Ovary (tissue), 9 donors: ENCODE results near the gene CCL14. TPM values are rescaled to one million over a fixed set of nuclear protein-coding genes. Genes with fewer than 3 reads are reported as not detected.

Source experiments
- DNase-seq, 5 donors: peaks; one replicate each; pipeline ENCODE4 v3.0.0-alpha.2; 2019 to 2020
- H3K27ac ChIP-seq, 2 donors: fragments of 200-600 bp; one replicate each; pipeline versions ENCODE4 v1.5.1 to v1.8.0; 2019 to 2022
- H3K27me3 ChIP-seq: fragments of 200-600 bp; one replicate; pipeline ENCODE4 v1.8.0; 2022
- H3K36me3 ChIP-seq: fragments of 200-600 bp; sonication (generic); one replicate; pipeline ENCODE4 v1.5.1; 2019
- H3K4me1 ChIP-seq: one replicate; pipeline ENCODE4 v1.8.1; 2013; ENCODE audit warnings: mild to moderate bottlenecking, moderate library complexity; ENCODE audit not compliant: insufficient read depth
- H3K4me3 ChIP-seq: fragments of 200-600 bp; sonication (generic); one replicate; pipeline ENCODE4 v1.5.1; 2017
- H3K9me3 ChIP-seq, 2 donors: fragments of 200-600 bp in 1 of 2; sonication (generic) in 1 of 2; one replicate each; pipeline versions ENCODE4 v1.5.1 to v1.8.1; 2013 to 2019; ENCODE audit warnings: mild to moderate bottlenecking in 1 of 2, moderate library complexity in 1 of 2
- CTCF ChIP-seq, 3 donors: fragments of 450-650 bp in 2 of 3; fragments of 200-600 bp in 1 of 3; IDR thresholded peaks; one replicate each; pipeline versions ENCODE4 v1.5.1 to v1.8.0; 2016 to 2022; ENCODE audit warnings: antibody characterized with exemption in 3 of 3, mild to moderate bottlenecking in 1 of 3
- EP300 ChIP-seq: sonication (generic); formaldehyde crosslinking; IDR thresholded peaks from one replicate; pipeline ENCODE4 v1.6.1; 2017; ENCODE audit warnings: antibody characterized with exemption
- POLR2A ChIP-seq: fragments of 450-650 bp; IDR thresholded peaks from one replicate; pipeline ENCODE4 v1.6.1; 2017; ENCODE audit warnings: antibody characterized with exemption, mild to moderate bottlenecking, moderate library complexity
- WGBS, 3 donors: extraction: QIAGEN DNeasy Blood & Tissue Kit in 1 of 3; methylation state at CpG; one replicate each; pipeline versions ENCODE4 v1.1.5 to v1.1.7; 2013 to 2017; 5-methylcytosine and 5-hydroxymethylcytosine counted together
- intact Hi-C, 4 donors: fragments of 100-400 bp; cut with DNase I; formaldehyde crosslinking; loops; one replicate each; pipeline versions ENCODE4 v1.11.0 to v1.15.1; 2022 to 2023
- polyA plus RNA-seq, 2 donors: library from polyadenylated mRNA; stranded (reverse); fragments of 200-250 nt in 1 of 2; fragments of 350-450 nt in 1 of 2; fragmentation: Illumina TruSeq in 1 of 2; extraction: RNeasy Lipid Tissue Mini Kit (QIAGEN cat#74804) in 1 of 2; gene quantifications; one replicate each; pipeline ENCODE4 v1.2.3, GENCODE V29; 2013 to 2014
- total RNA-seq, 7 donors: library from RNA; depleted of rRNA in 2 of 7; stranded (reverse); fragments of >200 nt in 2 of 7; fragmentation: NEBNext Ultra II Directional in 3 of 7; extraction: Animal tissue kit (Norgen Biotek cat#: 25700) in 3 of 7; gene quantifications; one replicate each; pipeline versions ENCODE4 v1.1.0 to v1.2.4, GENCODE V29; 2016 to 2023
- donor health status: DM: no; HTN: no; CAD: no; lungs with moderate emphysema.
- donor health status: DM: no; HTN: no; CAD: no.
- donor health status: Bipolar disorder and iron deficiency.
- donor health status: DM: yes; HTN: yes; CAD: no.
- donor health status: DM: no; HTN: no; CAD: no.
- donor health status: DM: yes; HTN: yes; CAD: no.

Gene CCL14
- total and polyA plus RNA-seq, 9 donors, result 3.3 to 411 (median 15.1) TPM

GRCh38 chr17:35936063-35936462, 50.5 kb downstream of the CCL14 start:
- no peaks in the 10 kb centered on the region for H3K9me3 ChIP-seq
- intact Hi-C loops, result no loop called here
- no peak for TF ChIP-seq CTCF (IDR thresholded peaks at IDR 0.05)
- TF ChIP-seq POLR2A, result no peak
- TF ChIP-seq EP300, result no peak
- H3K27me3 ChIP-seq, result no peaks in the 10 kb centered on the region
- no peak for DNase-seq
- no peak overlapping the region for H3K4me3 ChIP-seq
- H3K27ac ChIP-seq, result no peak overlapping the region
- H3K4me1 ChIP-seq, result no peaks in the 10 kb centered on the region
- WGBS, 3 donors, result 93 to 96% (median 96%) methylated on average over 5 of the region's 5 CpGs
- no peaks in the 10 kb centered on the region for H3K36me3 ChIP-seq

- Histone ChIP-seq H3K4me1 (peaks cover 3% of the 10 kb centered on the region), H3K9me3 (no peaks in the 10 kb centered on the region), H3K36me3 (no peaks in the 10 kb centered on the region), H3K27me3 (no peaks in the 10 kb centered on the region), H3K27ac (no peak overlapping the region), H3K4me3 (no peak overlapping the region)
- intact Hi-C loops, result no loop called here
- no peak for DNase-seq
- WGBS, 3 donors, result 87 to 90% (median 89%) methylated on average over 10 of the region's 10 CpGs
- TF ChIP-seq EP300 (no peak), POLR2A (no peak), CTCF (IDR thresholded peaks at IDR 0.05) (no peak)
Observed at GRCh38 chr17:35934760-35935159, 51.8 kb downstream of the CCL14 start.

Other genes with a start within 250 kb of the CCL14 start
- 1 to 10 TPM in 2 of 7 donors, under 1 TPM in 3, not detected in 2; 0.37 to 9.0 (median 0.62) TPM for gene GAS2L2, start 233.5 kb downstream of the CCL14 start, total RNA-seq
- under 1 TPM in 1 of 2 donors, not detected in 1; 0.02 TPM for gene GAS2L2, start 233.5 kb downstream of the CCL14 start, polyA plus RNA-seq
- not detected for gene C17orf50, start 225.8 kb downstream of the CCL14 start, total RNA-seq
- gene C17orf50, start 225.8 kb downstream of the CCL14 start, polyA plus RNA-seq, result not detected
- 10 to 100 TPM in 1 of 7 donors, 1 to 10 TPM in 4, under 1 TPM in 2; 0.25 to 33.3 (median 3.3) TPM for gene MMP28, start 191.1 kb downstream of the CCL14 start, total RNA-seq
- 1 to 10 TPM; 5.9 to 7.1 TPM for gene MMP28, start 191.1 kb downstream of the CCL14 start, polyA plus RNA-seq
- 100 to 1,000 TPM in 5 of 7 donors, 10 to 100 TPM in 2; 30.2 to 162 (median 126) TPM for gene TAF15, start 177.2 kb downstream of the CCL14 start, total RNA-seq
- gene TAF15, start 177.2 kb downstream of the CCL14 start, polyA plus RNA-seq, result 100 to 1,000 TPM in 1 of 2 donors, 10 to 100 TPM in 1; 88.9 to 223 TPM
- not detected for gene HEATR9, start 117.8 kb downstream of the CCL14 start, total RNA-seq
- gene HEATR9, start 117.8 kb downstream of the CCL14 start, polyA plus RNA-seq, result under 1 TPM in 1 of 2 donors, not detected in 1; 0.18 TPM
- 1 to 10 TPM in 6 of 7 donors, under 1 TPM in 1; 0.28 to 3.9 (median 2.1) TPM for gene CCL5, start 106.4 kb downstream of the CCL14 start, total RNA-seq
- 10 to 100 TPM in 1 of 2 donors, 1 to 10 TPM in 1; 2.1 to 44.5 TPM for gene CCL5, start 106.4 kb downstream of the CCL14 start, polyA plus RNA-seq
- gene RDM1, start 56.0 kb downstream of the CCL14 start, total RNA-seq, result not detected
- under 1 TPM in 1 of 2 donors, not detected in 1; 0.33 TPM for gene RDM1, start 56.0 kb downstream of the CCL14 start, polyA plus RNA-seq
- gene LYZL6, start 43.0 kb downstream of the CCL14 start, total RNA-seq, result not detected
- gene LYZL6, start 43.0 kb downstream of the CCL14 start, polyA plus RNA-seq, result not detected
- under 1 TPM in 2 of 7 donors, not detected in 5; 0.11 to 0.26 TPM for gene CCL16, start 5.2 kb downstream of the CCL14 start, total RNA-seq
- gene CCL16, start 5.2 kb downstream of the CCL14 start, polyA plus RNA-seq, result under 1 TPM; 0.17 to 0.90 TPM
- under 1 TPM in 1 of 7 donors, not detected in 6; 0.48 TPM for gene CCL15, start 14.8 kb upstream of the CCL14 start, total RNA-seq
- gene CCL15, start 14.8 kb upstream of the CCL14 start, polyA plus RNA-seq, result not detected
- 1 to 10 TPM in 3 of 7 donors, under 1 TPM in 2, not detected in 2; 0.81 to 9.2 (median 2.3) TPM for gene CCL23, start 31.2 kb upstream of the CCL14 start, total RNA-seq
- 1 to 10 TPM; 3.7 to 3.9 TPM for gene CCL23, start 31.2 kb upstream of the CCL14 start, polyA plus RNA-seq
- 10 to 100 TPM in 1 of 7 donors, under 1 TPM in 3, not detected in 3; 0.20 to 28.4 (median 0.38) TPM for gene CCL18, start 77.5 kb upstream of the CCL14 start, total RNA-seq
- 10 to 100 TPM in 1 of 2 donors, 1 to 10 TPM in 1; 1.3 to 24.0 TPM for gene CCL18, start 77.5 kb upstream of the CCL14 start, polyA plus RNA-seq
- 1 to 10 TPM in 5 of 7 donors, under 1 TPM in 2; 0.57 to 9.3 (median 3.1) TPM for gene CCL3, start 103.4 kb upstream of the CCL14 start, total RNA-seq
- 1 to 10 TPM; 3.7 to 5.3 TPM for gene CCL3, start 103.4 kb upstream of the CCL14 start, polyA plus RNA-seq
- gene CCL4, start 117.1 kb upstream of the CCL14 start, total RNA-seq, result 10 to 100 TPM in 1 of 7 donors, 1 to 10 TPM in 6; 1.1 to 15.2 (median 2.0) TPM
- 10 to 100 TPM in 1 of 2 donors, 1 to 10 TPM in 1; 2.7 to 17.2 TPM for gene CCL4, start 117.1 kb upstream of the CCL14 start, polyA plus RNA-seq
- 10 to 100 TPM in 1 of 7 donors, 1 to 10 TPM in 6; 1.1 to 11.5 (median 4.5) TPM for gene TBC1D3B, start 189.9 kb upstream of the CCL14 start, total RNA-seq
- 1 to 10 TPM in 1 of 2 donors, not detected in 1; 2.5 TPM for gene TBC1D3B, start 189.9 kb upstream of the CCL14 start, polyA plus RNA-seq
- 1 to 10 TPM in 2 of 7 donors, under 1 TPM in 2, not detected in 3; 0.22 to 2.6 (median 0.89) TPM for gene CCL3L1, start 210.0 kb upstream of the CCL14 start, total RNA-seq
- gene CCL3L1, start 210.0 kb upstream of the CCL14 start, polyA plus RNA-seq, result 1 to 10 TPM in 1 of 2 donors, under 1 TPM in 1; 0.70 to 2.1 TPM
- 10 to 100 TPM in 1 of 7 donors, 1 to 10 TPM in 2, under 1 TPM in 3, not detected in 1; 0.42 to 13.1 (median 1.1) TPM for gene CCL4L2, start 224.3 kb upstream of the CCL14 start, total RNA-seq
- gene CCL4L2, start 224.3 kb upstream of the CCL14 start, polyA plus RNA-seq, result 10 to 100 TPM in 1 of 2 donors, 1 to 10 TPM in 1; 1.7 to 11.1 TPM